Right lobe of liver (tissue), 4 donors: ENCODE data around the gene IL6ST.

Source experiments
- CTCF ChIP-seq, 4 donors: fragments of 200-600 bp in 3 of 4; fragments of 450-650 bp in 1 of 4; IDR thresholded peaks; one replicate each; pipeline versions ENCODE4 v1.5.1 to v1.8.0; 2016 to 2022; ENCODE audit warnings: antibody characterized with exemption in 4 of 4, mild to moderate bottlenecking in 2 of 4
- POLR2A ChIP-seq: fragments of 450-650 bp; IDR thresholded peaks from one replicate; pipeline ENCODE4 v1.6.1; 2017; ENCODE audit warnings: antibody characterized with exemption, mild to moderate bottlenecking
- donor health status: DM: no; HTN: no; CAD: no.
- donor health status: DM: no; HTN: no; CAD: no.
- donor health status: DM: no; HTN: yes; CAD: no.

GRCh38 chr5:55900068-55900467 is 94.7 kb downstream of the IL6ST start:
- TF ChIP-seq CTCF (IDR thresholded peaks at IDR 0.05), result no peak
- no peak for TF ChIP-seq POLR2A
